ENCODE results near the gene HESX1. TPM values are rescaled to one million over a fixed set of nuclear protein-coding genes. Genes with fewer than 3 reads are reported as not detected.

HESX1 gene
- total RNA-seq, 1 experiment from 2014 or later = 3.9 TPM

GRCh38 chr3:57173687-57174086 lies 26.1 kb downstream of the HESX1 start:
- DNase-seq (no peak), ATAC-seq (no peak)
- Histone ChIP-seq H3K9me2 (replicated peaks; ENCODE audit: low read length) (no peaks in the 10 kb centered on the region), H2AFZ (ENCODE audit: low read length) (no peak overlapping the region), H3K9ac (ENCODE audit: low read length) (no peak overlapping the region), H4K20me1 (ENCODE audit: low read length) (no peaks in the 10 kb centered on the region), H3K27me3 (ENCODE audit: low read length) (no peaks in the 10 kb centered on the region), H3F3A (ENCODE audit: low read length, unreplicated experiment) (no peaks in the 10 kb centered on the region), H3K9me3 (ENCODE audit: low read length) (no peaks in the 10 kb centered on the region), H3K36me3 (ENCODE audit: low read depth, low read length) (no peaks in the 10 kb centered on the region), H3K4me2 (ENCODE audit: low read length) (no peak overlapping the region), H3K4me3 (ENCODE audit: low read length) (no peak overlapping the region), H3K79me2 (ENCODE audit: low read length) (no peaks in the 10 kb centered on the region), H3K27ac (ENCODE audit: low read length) (no peak overlapping the region), H3K4me1 (ENCODE audit: insufficient read depth, low read length) (peaks cover 5% of the 10 kb centered on the region; the same call in 1 of the 2 replicates)
- intact Hi-C loops (cut with micrococcal nuclease) = loop anchor here (5.0 to 10.0 kb wide), 2 partner anchors 384 to 421 kb away; partner anchors contain the start of genes ARF4 and PDE12
- TF ChIP-seq EZH2phosphoT487 (IDR thresholded peaks at IDR 0.05; ENCODE audit: borderline replicate concordance, low read length) (no peak), CTCF (conservative IDR thresholded peaks at IDR 0.05; ENCODE audit: low read depth, low read length) (no peak), EZH2 (IDR thresholded peaks at IDR 0.05; ENCODE audit: low read length, unreplicated experiment) (no peak)
- POLR2A ChIA-PET (ENCODE audit: unreplicated experiment) = no interaction called here
- no TSS peak for BruUV-seq (replicated peaks)
- CTCF ChIA-PET = no interaction called here

GRCh38 chr3:57170946-57171345 lies 28.8 kb downstream of the HESX1 start:
- no peaks in the 10 kb centered on the region for H3K27me3 ChIP-seq (ENCODE audit: low read length)
- peaks cover 5% of the 10 kb centered on the region; the same call in 1 of the 2 replicates for H3K4me1 ChIP-seq (ENCODE audit: insufficient read depth, low read length)
- no peaks in the 10 kb centered on the region for H3F3A ChIP-seq (ENCODE audit: low read length, unreplicated experiment)
- H3K79me2 ChIP-seq (ENCODE audit: low read length) = no peaks in the 10 kb centered on the region
- TF ChIP-seq EZH2 (IDR thresholded peaks at IDR 0.05; ENCODE audit: low read length, unreplicated experiment) = no peak
- no peak for TF ChIP-seq EZH2phosphoT487 (IDR thresholded peaks at IDR 0.05; ENCODE audit: borderline replicate concordance, low read length)
- no peak for TF ChIP-seq CTCF (conservative IDR thresholded peaks at IDR 0.05; ENCODE audit: low read depth, low read length)
- H3K9me3 ChIP-seq (ENCODE audit: low read length) = no peaks in the 10 kb centered on the region
- CTCF ChIA-PET = interaction anchor here (0.5 to 1.0 kb wide), 4 partner anchors 17 to 69 kb away, joined by 3 to 6 read pairs (median 4); no protein-coding TSS in a partner anchor
- DNase-seq (peak; percentile 55), ATAC-seq (no peak)
- no peak overlapping the region for H2AFZ ChIP-seq (ENCODE audit: low read length)
- no peak overlapping the region for H3K4me3 ChIP-seq (ENCODE audit: low read length)
- no peaks in the 10 kb centered on the region for H3K36me3 ChIP-seq (ENCODE audit: low read depth, low read length)
- no peak overlapping the region for H3K9ac ChIP-seq (ENCODE audit: low read length)
- no peaks in the 10 kb centered on the region for H3K9me2 ChIP-seq (replicated peaks; ENCODE audit: low read length)
- intact Hi-C loops (cut with micrococcal nuclease) = loop anchor here (1.0 to 10.0 kb wide), 5 partner anchors 51 to 424 kb away; partner anchors contain the start of genes ARF4 and PDE12
- no TSS peak for BruUV-seq (replicated peaks)
- no peak overlapping the region for H3K27ac ChIP-seq (ENCODE audit: low read length)
- POLR2A ChIA-PET (ENCODE audit: unreplicated experiment) = no interaction called here
- peak overlapping the region; percentile 84; the same call in 1 of the 2 replicates for H3K4me2 ChIP-seq (ENCODE audit: low read length)
- H4K20me1 ChIP-seq (ENCODE audit: low read length) = no peaks in the 10 kb centered on the region
